Activated B cell treated with CpG ODN at 0.5 μM for 24 hours (primary cell): Measurements from ENCODE around the gene HAPSTR1. TPM values are rescaled to one million over a fixed set of nuclear protein-coding genes. Genes with fewer than 3 reads are reported as not detected.

Source experiments
- ATAC-seq: fragments of 200-7000 bp; cut with Tn5 transposase; one replicate; pipeline ENCODE4 v1.10.0; 2021; ENCODE audit warnings: low read depth, mild to moderate bottlenecking, moderate library complexity
- CTCF ChIA-PET: fragments of 350-600 bp; sonication (Branson Sonifier 250); formaldehyde crosslinking; loops from one replicate; lab custom pipeline; 2021; ENCODE audit warnings: antibody characterized with exemption; lab: Charles Lee
- POLR2A ChIA-PET: fragments of 350-600 bp; sonication (Branson Sonifier 250); formaldehyde crosslinking; loops from one replicate; lab custom pipeline; 2021; ENCODE audit warnings: antibody characterized with exemption; lab: Charles Lee
- DNase-seq: peaks from one replicate; pipeline ENCODE4 v3.0.0; 2022
- H3K27ac Mint-ChIP-seq: one replicate; pipeline ENCODE4 v1.8.0; 2020; ENCODE audit warnings: mixed read lengths
- H3K27me3 Mint-ChIP-seq: one replicate; pipeline ENCODE4 v1.8.0; 2021; ENCODE audit warnings: mixed read lengths
- H3K36me3 Mint-ChIP-seq: one replicate; pipeline ENCODE4 v1.8.0; 2021; ENCODE audit warnings: low read depth, mixed read lengths
- H3K4me1 Mint-ChIP-seq: one replicate; pipeline ENCODE4 v1.8.0; 2021; ENCODE audit warnings: mixed read lengths
- H3K4me3 Mint-ChIP-seq: one replicate; pipeline ENCODE4 v1.8.0; 2020; ENCODE audit warnings: mild to moderate bottlenecking, mixed read lengths
- H3K9me3 Mint-ChIP-seq: one replicate; pipeline ENCODE4 v1.8.0; 2020; ENCODE audit warnings: mixed read lengths
- intact Hi-C: fragments of 100-400 bp; cut with micrococcal nuclease; formaldehyde crosslinking; loops from one replicate; pipeline ENCODE4 v1.15.1; 2024
- total RNA-seq: library from RNA; stranded (reverse); gene quantifications from 2 replicates; pipeline ENCODE4 v1.2.3, GENCODE V29; 2022
- TF ChIP-seq, protein P1 (sequence below): fragments of 200-600 bp; IDR thresholded peaks from one replicate; pipeline ENCODE4 v1.8.0; 2022; ENCODE audit warnings: antibody characterized with exemption, mild to moderate bottlenecking

HAPSTR1 gene
- total RNA-seq, 1 donor from 2014 or later, result 85.6 TPM

DNA sequence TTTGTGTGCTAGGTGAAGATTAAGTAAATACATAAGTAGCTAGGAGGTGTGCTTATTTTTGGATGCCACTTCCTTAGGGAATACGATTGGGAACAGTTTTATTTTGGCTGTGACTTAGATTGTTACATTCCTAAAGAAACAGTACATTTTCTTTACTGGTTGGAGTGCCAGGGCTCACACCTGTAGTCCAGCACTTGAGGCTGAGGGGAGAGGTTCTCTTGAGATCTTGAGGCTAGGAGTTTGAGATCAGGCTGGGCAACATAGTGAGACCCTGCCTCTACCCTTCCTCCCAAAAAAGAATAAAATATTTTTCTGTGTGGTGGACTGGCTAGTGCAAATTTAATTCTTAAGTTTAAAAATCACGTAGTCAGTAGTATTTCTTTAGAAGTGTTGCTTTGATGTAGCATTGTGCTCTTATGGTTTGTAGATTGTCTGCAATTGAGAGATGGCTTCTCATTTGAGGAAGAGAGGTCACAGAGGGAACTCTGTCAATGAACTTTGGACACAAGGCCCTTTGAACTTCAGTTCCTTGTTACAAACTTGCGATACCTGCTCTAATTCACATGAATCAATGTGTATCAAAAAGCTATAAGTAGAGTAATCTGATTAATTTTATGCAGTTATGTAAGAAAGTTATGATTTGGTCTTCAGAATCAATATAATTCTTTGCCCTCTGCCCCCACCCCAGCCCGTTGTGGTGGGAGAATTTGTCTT lies 7.1 kb downstream of the HAPSTR1 start:
- Mint-ChIP-seq H3K4me3 (peak overlapping the region; percentile 35), H3K4me1 (peaks cover 94% of the 10 kb centered on the region), H3K36me3 (peaks cover 82% of the 10 kb centered on the region), H3K9me3 (no peaks in the 10 kb centered on the region), H3K27me3 (no peaks in the 10 kb centered on the region), H3K27ac (peak overlapping the region; percentile 84)
- TF ChIP-seq, protein P1, sequence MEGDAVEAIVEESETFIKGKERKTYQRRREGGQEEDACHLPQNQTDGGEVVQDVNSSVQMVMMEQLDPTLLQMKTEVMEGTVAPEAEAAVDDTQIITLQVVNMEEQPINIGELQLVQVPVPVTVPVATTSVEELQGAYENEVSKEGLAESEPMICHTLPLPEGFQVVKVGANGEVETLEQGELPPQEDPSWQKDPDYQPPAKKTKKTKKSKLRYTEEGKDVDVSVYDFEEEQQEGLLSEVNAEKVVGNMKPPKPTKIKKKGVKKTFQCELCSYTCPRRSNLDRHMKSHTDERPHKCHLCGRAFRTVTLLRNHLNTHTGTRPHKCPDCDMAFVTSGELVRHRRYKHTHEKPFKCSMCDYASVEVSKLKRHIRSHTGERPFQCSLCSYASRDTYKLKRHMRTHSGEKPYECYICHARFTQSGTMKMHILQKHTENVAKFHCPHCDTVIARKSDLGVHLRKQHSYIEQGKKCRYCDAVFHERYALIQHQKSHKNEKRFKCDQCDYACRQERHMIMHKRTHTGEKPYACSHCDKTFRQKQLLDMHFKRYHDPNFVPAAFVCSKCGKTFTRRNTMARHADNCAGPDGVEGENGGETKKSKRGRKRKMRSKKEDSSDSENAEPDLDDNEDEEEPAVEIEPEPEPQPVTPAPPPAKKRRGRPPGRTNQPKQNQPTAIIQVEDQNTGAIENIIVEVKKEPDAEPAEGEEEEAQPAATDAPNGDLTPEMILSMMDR, result no peak
- intact Hi-C loops, result loop anchor here (2.0 kb wide), 1 partner anchor 14 kb away; no protein-coding TSS in a partner anchor
- DNase-seq (no peak), ATAC-seq (no peak)
- CTCF ChIA-PET, result interaction anchor here (0.7 to 3.5 kb wide), 3 partner anchors 37 to 131 kb away, joined by 3 to 10 read pairs (median 3); no protein-coding TSS in a partner anchor
- POLR2A ChIA-PET, result no interaction called here

DNA sequence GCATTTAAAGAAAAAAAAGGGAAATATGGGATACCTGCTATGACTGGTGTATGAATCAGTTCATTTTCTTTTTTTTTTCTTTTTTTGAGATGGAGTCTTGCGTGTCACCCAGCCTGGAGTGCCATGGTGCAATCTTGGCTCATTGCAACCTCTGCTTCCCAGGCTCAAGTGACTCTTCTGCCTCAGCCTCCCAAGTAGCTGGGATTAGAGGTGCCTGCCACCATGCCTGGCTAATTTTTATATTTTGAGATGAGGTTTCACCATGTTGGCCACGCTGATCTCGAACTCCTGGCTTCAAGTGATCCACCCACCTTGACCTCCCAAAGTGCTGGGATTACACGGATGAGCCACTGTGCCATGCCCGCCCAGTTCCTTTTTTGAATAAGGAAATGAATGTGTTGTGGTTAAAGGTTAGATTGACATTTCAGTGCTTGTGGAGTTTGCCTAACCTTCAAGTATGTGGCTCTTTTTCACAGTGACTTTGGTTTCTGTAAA lies 7.7 kb downstream of the HAPSTR1 start:
- intact Hi-C loops, result loop anchor here (2.0 kb wide), 1 partner anchor 14 kb away; no protein-coding TSS in a partner anchor
- no peaks in the 10 kb centered on the region for H3K9me3 Mint-ChIP-seq
- TF ChIP-seq, protein P1, result no peak
- peaks cover 82% of the 10 kb centered on the region for H3K36me3 Mint-ChIP-seq
- ChIA-PET CTCF (interaction anchor here (0.7 to 3.5 kb wide), 4 partner anchors 11 to 132 kb away, joined by 3 to 10 read pairs (median 4); no protein-coding TSS in a partner anchor), POLR2A (interaction anchor here (0.7 to 4.6 kb wide), 2 partner anchors 7 to 1704 kb away, joined by 4 to 49 read pairs; partner anchors contain the start of gene HAPSTR1)
- ATAC-seq, result peak; percentile 31
- H3K4me3 Mint-ChIP-seq, result peak overlapping the region; percentile 73
- peaks cover 93% of the 10 kb centered on the region for H3K4me1 Mint-ChIP-seq
- peak overlapping the region; percentile 84 for H3K27ac Mint-ChIP-seq
- no peak for DNase-seq
- no peaks in the 10 kb centered on the region for H3K27me3 Mint-ChIP-seq

DNA sequence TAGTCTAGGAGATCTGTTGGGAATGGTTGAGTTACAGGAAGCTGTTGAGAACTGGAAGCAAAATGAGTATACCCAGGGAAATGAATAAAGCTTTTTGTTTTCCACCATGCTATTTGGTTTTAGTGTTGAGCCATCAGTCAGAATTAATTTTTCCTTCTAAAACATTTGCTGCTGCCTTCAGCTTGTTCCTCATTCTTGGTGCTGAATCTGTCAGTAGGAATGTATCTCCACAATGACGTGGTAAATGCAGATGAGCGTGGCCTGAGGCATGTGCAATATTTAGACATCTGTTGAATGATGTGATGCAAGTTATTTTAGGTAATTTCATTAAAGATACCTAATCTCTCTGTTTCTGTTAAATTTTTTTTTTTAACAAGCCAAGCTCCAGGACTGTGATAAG lies 10.9 kb downstream of the HAPSTR1 start:
- no peaks in the 10 kb centered on the region for H3K9me3 Mint-ChIP-seq
- POLR2A ChIA-PET, result interaction anchor here (0.9 to 4.6 kb wide), 6 partner anchors 9 to 211 kb away, joined by 3 to 49 read pairs (median 3); partner anchors contain the start of gene HAPSTR1
- intact Hi-C loops, result no loop called here
- H3K27me3 Mint-ChIP-seq, result no peaks in the 10 kb centered on the region
- CTCF ChIA-PET, result interaction anchor here (0.5 to 1.0 kb wide), 2 partner anchors 33 to 179 kb away, joined by 3 to 4 read pairs; no protein-coding TSS in a partner anchor
- ATAC-seq, result no peak
- H3K4me3 Mint-ChIP-seq, result peak overlapping the region; percentile 28
- peaks cover 87% of the 10 kb centered on the region for H3K36me3 Mint-ChIP-seq
- peaks cover 95% of the 10 kb centered on the region for H3K4me1 Mint-ChIP-seq
- peak overlapping the region; percentile 50 for H3K27ac Mint-ChIP-seq
- TF ChIP-seq, protein P1, result no peak
- no peak for DNase-seq

DNA sequence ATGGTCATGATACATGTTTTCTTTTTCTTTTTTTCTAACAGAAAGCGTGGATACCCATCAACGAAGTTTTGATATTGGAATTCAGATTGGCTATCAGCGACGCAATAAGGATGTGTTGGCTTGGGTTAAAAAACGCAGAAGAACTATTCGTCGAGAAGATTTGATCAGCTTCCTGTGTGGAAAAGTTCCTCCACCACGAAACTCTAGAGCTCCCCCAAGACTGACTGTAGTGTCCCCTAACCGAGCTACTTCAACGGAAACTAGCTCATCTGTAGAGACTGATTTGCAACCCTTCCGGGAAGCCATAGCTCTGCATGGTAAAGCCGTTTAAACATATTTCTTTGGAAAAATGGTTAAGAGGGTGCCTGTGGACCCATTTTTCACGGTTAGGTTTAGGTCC lies 11.5 kb downstream of the HAPSTR1 start:
- CTCF ChIA-PET, result interaction anchor here (0.5 to 1.0 kb wide), 2 partner anchors 32 to 179 kb away, joined by 3 to 4 read pairs; no protein-coding TSS in a partner anchor
- no peaks in the 10 kb centered on the region for H3K9me3 Mint-ChIP-seq
- H3K36me3 Mint-ChIP-seq, result peaks cover 87% of the 10 kb centered on the region
- TF ChIP-seq, protein P1, result no peak
- H3K4me1 Mint-ChIP-seq, result peaks cover 95% of the 10 kb centered on the region
- ATAC-seq (no peak), DNase-seq (no peak)
- intact Hi-C loops, result no loop called here
- POLR2A ChIA-PET, result interaction anchor here (0.5 to 4.6 kb wide), 5 partner anchors 8 to 1829 kb away, joined by 3 to 49 read pairs (median 4); partner anchors contain the start of gene HAPSTR1
- H3K27me3 Mint-ChIP-seq, result no peaks in the 10 kb centered on the region
- no peak overlapping the region for H3K4me3 Mint-ChIP-seq
- H3K27ac Mint-ChIP-seq, result peak overlapping the region; percentile 18
